Body of pancreas (tissue), 4 donors: ENCODE measurements around the gene FUS.

Source experiments
- POLR2A ChIP-seq, 3 donors: fragments of 450-650 bp; IDR thresholded peaks; one replicate each; pipeline ENCODE4 v1.6.1; 2016; ENCODE audit warnings: antibody characterized with exemption in 3 of 3, mild to moderate bottlenecking in 2 of 3
- TF ChIP-seq, protein P1 (sequence below), 7 experiments: fragments of 450-650 bp in 4 of 7; fragments of 200-600 bp in 3 of 7; sonication (generic) in 3 of 7; IDR thresholded peaks; one replicate each; pipeline ENCODE4 v1.5.1; 2016 to 2019; ENCODE audit warnings: antibody characterized with exemption in 7 of 7

DNA sequence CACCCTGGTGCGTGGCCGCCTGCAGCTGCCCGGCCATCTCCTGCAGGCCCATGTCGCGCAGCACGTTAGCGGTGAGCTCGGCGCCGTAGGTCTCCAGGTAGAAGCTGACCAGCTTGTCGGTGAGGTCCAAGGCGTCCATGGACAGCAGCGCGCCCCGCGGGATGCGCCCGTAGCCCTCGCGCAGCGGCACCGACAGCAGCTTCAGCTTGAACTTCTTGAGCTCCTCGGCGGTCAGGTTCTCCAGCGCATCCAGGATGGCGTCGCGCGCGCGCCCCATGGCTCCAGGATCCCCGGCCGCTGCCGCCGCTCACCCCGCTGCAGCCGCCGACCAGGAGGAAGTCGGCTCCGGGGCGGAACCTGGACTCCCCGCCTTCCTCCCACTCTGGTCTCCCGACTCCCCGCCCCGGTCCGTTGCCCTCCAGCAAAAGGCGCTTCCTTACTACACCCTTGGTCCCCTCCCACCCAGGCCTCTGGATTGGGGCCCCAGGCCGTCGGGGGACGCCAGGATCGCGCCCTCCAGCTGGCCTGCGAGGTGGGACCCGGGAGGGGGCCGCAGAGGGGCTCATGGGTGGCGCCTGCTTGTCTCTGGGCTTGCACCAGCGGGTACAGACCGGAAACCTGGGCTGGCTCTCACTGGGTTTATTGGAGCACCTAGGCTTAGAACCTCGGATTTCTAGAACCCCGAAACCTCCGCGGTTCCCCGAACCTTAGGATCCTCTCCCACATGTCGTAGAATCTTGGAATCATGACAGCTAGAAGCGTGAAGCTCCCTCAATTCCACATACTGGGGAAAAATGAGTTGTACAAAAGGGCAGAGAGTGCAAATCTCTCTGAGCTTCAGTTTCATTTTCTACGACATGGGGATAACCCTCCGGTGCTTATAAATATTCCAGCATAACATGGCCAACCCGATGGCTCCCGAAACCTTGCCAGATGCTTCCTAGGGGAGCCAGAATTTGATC is 22.8 kb downstream of the FUS start, which contains the start of gene PYCARD:
- peak in 2 of 3 donors; percentile 18 to 46 for TF ChIP-seq POLR2A (IDR thresholded peaks at IDR 0.05)
- TF ChIP-seq, protein P1, sequence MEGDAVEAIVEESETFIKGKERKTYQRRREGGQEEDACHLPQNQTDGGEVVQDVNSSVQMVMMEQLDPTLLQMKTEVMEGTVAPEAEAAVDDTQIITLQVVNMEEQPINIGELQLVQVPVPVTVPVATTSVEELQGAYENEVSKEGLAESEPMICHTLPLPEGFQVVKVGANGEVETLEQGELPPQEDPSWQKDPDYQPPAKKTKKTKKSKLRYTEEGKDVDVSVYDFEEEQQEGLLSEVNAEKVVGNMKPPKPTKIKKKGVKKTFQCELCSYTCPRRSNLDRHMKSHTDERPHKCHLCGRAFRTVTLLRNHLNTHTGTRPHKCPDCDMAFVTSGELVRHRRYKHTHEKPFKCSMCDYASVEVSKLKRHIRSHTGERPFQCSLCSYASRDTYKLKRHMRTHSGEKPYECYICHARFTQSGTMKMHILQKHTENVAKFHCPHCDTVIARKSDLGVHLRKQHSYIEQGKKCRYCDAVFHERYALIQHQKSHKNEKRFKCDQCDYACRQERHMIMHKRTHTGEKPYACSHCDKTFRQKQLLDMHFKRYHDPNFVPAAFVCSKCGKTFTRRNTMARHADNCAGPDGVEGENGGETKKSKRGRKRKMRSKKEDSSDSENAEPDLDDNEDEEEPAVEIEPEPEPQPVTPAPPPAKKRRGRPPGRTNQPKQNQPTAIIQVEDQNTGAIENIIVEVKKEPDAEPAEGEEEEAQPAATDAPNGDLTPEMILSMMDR (IDR thresholded peaks at IDR 0.05), result no peak
